HG03025 (cell line): ENCODE results near the gene DHRS3.
"Not testable (repeated sequence)": the region's sequence is repeated elsewhere in the genome, so short reads cannot be mapped to it uniquely, and the experiment has no call there.

Experiments used
- ATAC-seq: cut with Tn5 transposase; IDR thresholded peaks from one replicate; pipeline ENCODE4 v1.9.1; 2021; ENCODE audit warnings: mild to moderate bottlenecking, moderate library complexity; ENCODE audit not compliant: unreplicated experiment, low FRiP score

The DHRS3 gene

GRCh38 chr1:12581179-12581578, 36.8 kb downstream of the DHRS3 start:
- no peak for ATAC-seq

- ATAC-seq, result no peak
Measured at GRCh38 chr1:12580054-12580887, 37.7 kb downstream of the DHRS3 start.

GRCh38 chr1:12578860-12579422, 39.1 kb downstream of the DHRS3 start:
- no peak for ATAC-seq

GRCh38 chr1:12577020-12577419, 41.0 kb downstream of the DHRS3 start:
- ATAC-seq, result no peak

GRCh38 chr1:12574757-12575139, 43.3 kb downstream of the DHRS3 start:
- ATAC-seq, result no peak

- no peak for ATAC-seq
Measured at GRCh38 chr1:12573015-12573825, 44.8 kb downstream of the DHRS3 start.

GRCh38 chr1:12572522-12572921, 45.5 kb downstream of the DHRS3 start:
- no peak for ATAC-seq

- ATAC-seq, result no peak
Measured at GRCh38 chr1:12570291-12570690, 47.7 kb downstream of the DHRS3 start.

GRCh38 chr1:12568009-12568767, 49.8 kb downstream of the DHRS3 start:
- ATAC-seq, result no peak

GRCh38 chr1:12567288-12567819, 50.7 kb downstream of the DHRS3 start:
- ATAC-seq, result no peak

GRCh38 chr1:12566484-12567287, 51.3 kb downstream of the DHRS3 start:
- ATAC-seq, result no peak

- ATAC-seq, result no peak
Measured at GRCh38 chr1:12565966-12566352, 52.1 kb downstream of the DHRS3 start.

GRCh38 chr1:12565094-12565965, 52.7 kb downstream of the DHRS3 start:
- no peak for ATAC-seq

- ATAC-seq, result not testable (repeated sequence)
Measured at GRCh38 chr1:12564251-12564650, 53.8 kb downstream of the DHRS3 start.

GRCh38 chr1:12562955-12563576, 54.9 kb downstream of the DHRS3 start:
- ATAC-seq, result no peak

GRCh38 chr1:12561121-12561520, 56.9 kb downstream of the DHRS3 start:
- ATAC-seq, result no peak

GRCh38 chr1:12556957-12557935, 60.8 kb downstream of the DHRS3 start:
- ATAC-seq, result no peak
